ENCODE measurements around the gene SAMD10. TPM values are rescaled to one million over a fixed set of nuclear protein-coding genes. Genes with fewer than 3 reads are reported as not detected.

The SAMD10 gene
- total RNA-seq, 4 donors from 2014 or later, result 1.1 to 6.4 (median 5.0) TPM

GRCh38 chr20:63946986-63947637, 32.3 kb downstream of the SAMD10 start:
- Histone ChIP-seq H3K4me3 (replicated peaks in 1 of 3) (no peak overlapping the region), H3K9me3 (no peaks in the 10 kb centered on the region), H3K27ac (peak overlapping the region in 2 of 3 donors; percentile 2 to 20), H3K36me3 (peaks cover 23 to 36% of the 10 kb centered on the region in 2 donors), H3K4me1 (peaks cover 32 to 49% of the 10 kb centered on the region in 2 donors), H3K27me3 (no peaks in the 10 kb centered on the region)
- intact Hi-C loops (cut with DNase I), result no loop called here
- TF ChIP-seq POLR2A (IDR thresholded peaks at IDR 0.05) (no peak), CTCF (IDR thresholded peaks at IDR 0.05) (no peak)
- no peak for DNase-seq
- WGBS, 2 donors, result 86 to 87% methylated on average over 12 to 13 of the region's 15 CpGs

DNA sequence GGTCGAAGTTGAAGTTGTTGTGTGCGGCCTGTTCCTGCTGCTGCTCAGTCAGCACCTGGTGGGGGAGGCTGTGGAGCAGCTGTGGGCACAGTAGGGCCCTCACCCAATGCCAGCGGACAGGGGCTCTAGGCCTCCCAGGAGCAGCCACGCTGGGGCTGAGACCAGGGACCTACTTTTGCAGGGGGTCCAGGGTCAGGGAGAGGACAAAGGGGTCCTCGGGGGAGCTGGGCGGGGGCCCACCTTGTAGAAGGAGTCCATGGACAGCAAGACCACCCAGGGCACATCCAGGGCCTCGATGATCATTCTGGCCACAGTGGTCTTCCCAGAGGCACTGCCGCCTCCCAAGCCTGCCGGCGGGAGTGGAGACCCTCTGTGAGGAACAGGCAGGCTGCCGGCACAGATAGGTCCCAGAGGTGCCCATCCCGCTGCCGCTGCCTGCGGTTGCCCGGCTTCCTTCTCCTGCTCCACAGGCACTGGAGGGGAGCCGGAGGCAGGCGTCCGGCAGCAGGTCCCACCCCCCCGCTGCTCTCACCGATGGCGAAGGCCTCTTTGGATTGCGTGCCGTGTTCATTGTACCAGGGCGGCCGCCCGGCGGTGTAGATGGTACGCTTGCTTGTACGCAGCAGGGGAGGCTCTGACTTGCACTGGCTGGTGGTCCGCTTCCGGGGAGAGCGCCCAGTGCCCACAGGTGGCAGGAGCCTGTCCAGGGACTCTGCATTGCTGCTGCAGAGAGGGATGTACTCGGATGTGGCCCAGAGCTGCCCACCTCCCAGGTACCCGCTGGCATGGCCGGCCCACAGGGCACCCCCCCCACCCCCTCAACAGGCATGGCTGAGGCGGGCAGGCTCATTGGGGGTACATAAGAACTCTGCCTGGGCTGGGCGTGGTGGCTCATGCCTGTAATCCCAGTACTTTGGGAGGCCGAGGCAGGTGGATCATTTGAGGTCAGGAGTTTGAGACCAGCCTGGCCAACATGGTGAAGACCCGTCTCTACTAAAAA, 33.2 kb downstream of the SAMD10 start:
- Histone ChIP-seq H3K36me3 (peaks cover 23 to 37% of the 10 kb centered on the region in 2 donors), H3K27ac (no peak overlapping the region), H3K4me1 (peaks cover 26 to 40% of the 10 kb centered on the region in 2 donors), H3K27me3 (no peaks in the 10 kb centered on the region), H3K4me3 (replicated peaks in 1 of 3) (no peak overlapping the region), H3K9me3 (no peaks in the 10 kb centered on the region)
- DNase-seq, result no peak
- WGBS, 2 donors, result 96 to 97% methylated on average over 17 to 26 of the region's 39 CpGs
- intact Hi-C loops (cut with DNase I), result no loop called here
- TF ChIP-seq CTCF (IDR thresholded peaks at IDR 0.05) (no peak), POLR2A (IDR thresholded peaks at IDR 0.05) (no peak)

DNA sequence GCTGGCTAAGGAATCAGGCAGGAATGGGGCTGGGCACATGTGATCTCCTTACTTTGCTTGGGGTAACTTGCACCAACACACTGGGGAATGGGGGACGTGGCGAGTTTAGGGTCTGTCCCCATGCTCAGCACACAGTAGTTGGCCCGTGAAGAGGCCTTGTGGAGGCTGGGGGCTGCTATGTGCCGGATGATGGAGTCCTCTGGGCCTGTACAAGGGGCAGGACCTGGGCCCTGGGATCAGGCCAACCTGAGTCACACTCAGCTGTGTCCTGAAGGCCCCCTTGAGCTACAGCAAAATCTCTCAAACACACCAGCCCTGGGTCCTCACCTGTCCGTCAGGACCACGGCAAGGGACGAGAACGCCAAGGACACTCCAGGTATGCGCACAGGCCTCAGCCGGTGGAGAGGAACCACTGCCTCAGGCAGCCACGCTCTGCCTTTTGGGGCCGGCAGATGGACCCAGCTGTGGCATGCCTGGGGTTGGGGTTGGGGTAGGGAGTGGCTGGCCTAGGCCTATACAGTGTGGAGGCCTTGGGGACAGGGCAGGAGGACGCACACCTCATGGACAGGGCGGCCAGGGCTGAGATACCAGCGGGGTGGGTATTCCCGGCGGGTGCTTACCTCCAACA, 34.3 kb downstream of the SAMD10 start:
- Histone ChIP-seq H3K36me3 (peaks cover 33 to 48% of the 10 kb centered on the region in 2 donors), H3K4me3 (replicated peaks in 1 of 3) (no peak overlapping the region), H3K27me3 (no peaks in the 10 kb centered on the region), H3K27ac (no peak overlapping the region), H3K9me3 (no peaks in the 10 kb centered on the region), H3K4me1 (peaks cover 16 to 30% of the 10 kb centered on the region in 2 donors)
- TF ChIP-seq POLR2A (IDR thresholded peaks at IDR 0.05), result no peak
- no peak for TF ChIP-seq CTCF (IDR thresholded peaks at IDR 0.05)
- no peak for DNase-seq
- WGBS, 2 donors, result 87 to 92% methylated on average over 4 to 17 of the region's 17 CpGs
- intact Hi-C loops (cut with DNase I), result no loop called here

DNA sequence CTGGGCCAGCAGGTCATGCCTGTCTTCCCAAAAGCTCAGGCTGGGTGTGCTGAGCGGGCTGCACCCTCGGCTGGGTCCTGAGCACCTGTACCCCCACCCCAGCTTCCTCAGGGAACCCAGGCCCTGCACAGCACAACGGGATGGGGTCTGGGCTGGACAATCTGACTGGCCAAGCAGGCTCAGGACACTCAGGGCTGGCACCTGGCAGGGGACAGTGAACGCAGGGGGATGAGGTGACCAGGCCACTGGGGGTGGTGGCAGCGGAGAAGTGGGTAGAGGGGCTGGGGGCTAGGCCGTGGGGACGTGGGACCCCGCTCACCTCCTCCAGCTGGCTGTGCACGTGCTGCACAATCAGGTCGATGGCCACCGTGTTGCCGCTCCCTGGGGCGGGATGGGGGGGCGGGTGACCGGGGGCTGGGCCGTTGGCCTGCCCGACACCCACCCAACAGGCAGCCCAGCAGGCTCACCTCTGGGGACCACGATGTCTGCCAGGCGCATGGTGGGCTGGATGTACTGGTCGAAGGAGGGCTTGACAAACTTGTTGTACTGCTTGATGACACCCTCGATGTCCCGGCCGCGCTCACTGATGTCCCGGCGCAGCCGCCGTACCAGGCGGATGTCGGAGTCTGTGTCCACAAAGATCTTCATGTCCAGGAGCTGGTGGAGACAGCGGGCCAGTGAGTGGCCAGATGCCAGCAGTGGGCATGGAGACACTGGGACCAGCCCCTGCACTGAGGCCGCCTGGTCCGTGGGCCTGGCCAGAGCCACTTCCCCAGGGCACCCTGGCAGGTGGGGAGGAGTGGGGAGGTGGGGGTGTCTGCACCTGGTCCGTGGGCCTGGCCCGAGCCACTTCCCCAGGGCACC, 35.1 kb downstream of the SAMD10 start:
- Histone ChIP-seq H3K27me3 (no peaks in the 10 kb centered on the region), H3K4me1 (peaks cover 9 to 21% of the 10 kb centered on the region in 2 donors), H3K36me3 (peaks cover 37 to 53% of the 10 kb centered on the region in 2 donors), H3K4me3 (replicated peaks in 1 of 3) (no peak overlapping the region), H3K27ac (no peak overlapping the region), H3K9me3 (no peaks in the 10 kb centered on the region)
- no peak for DNase-seq
- 89 to 94% methylated on average over 14 to 28 of the region's 35 CpGs for WGBS, 2 donors
- intact Hi-C loops (cut with DNase I), result no loop called here
- TF ChIP-seq POLR2A (IDR thresholded peaks at IDR 0.05), result no peak
- no peak for TF ChIP-seq CTCF (IDR thresholded peaks at IDR 0.05)

All from thyroid gland (tissue), 4 donors.